Measurements from ENCODE around the gene FAM107B. TPM values are rescaled to one million over a fixed set of nuclear protein-coding genes. Genes with fewer than 3 reads are reported as not detected.

FAM107B gene
- total and polyA plus RNA-seq, 2 of the 4 experiments (the other 2 are of a cell fraction): 26.4 to 27.1 TPM

DNA sequence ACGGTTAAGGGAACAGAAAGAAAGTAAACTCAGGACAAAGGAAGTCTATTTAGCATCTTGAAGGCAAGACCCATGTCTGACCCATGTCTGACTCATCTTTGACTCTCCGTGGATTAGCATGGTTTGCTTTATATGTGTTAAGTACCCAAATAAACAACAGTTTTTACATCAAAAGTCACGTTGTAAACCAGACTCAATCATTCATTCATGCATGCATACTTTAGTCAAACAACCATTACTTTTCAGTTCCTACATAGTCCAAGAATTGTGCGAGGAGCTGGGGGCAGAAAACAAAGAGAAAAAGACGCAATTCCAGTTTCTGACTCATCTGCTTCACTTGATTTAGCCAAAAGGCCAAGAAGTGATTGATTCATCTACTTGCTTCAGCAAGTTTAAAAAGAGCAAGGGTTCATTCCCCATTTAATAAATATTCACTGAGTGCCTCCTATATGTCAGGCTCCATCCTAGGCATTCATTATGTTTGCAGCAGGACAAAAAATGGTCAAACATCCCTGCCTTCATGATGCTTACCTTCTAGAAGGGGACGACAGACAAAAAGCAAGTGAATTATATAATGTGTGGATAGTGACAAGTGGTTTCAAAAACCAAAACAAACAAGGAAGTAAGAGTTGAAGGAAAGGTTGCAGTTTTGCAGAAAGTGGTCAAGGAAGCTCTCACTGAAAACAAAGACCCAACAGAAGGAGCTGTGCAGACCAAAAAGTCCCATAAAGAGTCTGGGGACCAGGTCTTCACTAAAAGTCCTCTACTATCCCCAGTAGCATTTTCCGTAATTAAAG is 116.2 kb downstream of the FAM107B start (continued):
- TF ChIP-seq MAFK (IDR thresholded peaks at IDR 0.05; ENCODE audit: low read depth, low read length): no peak; the same call in 1 of the 2 replicates

GRCh38 chr10:14656052-14656730 is 118.5 kb downstream of the FAM107B start:
- dilution Hi-C loops (cut with HindIII; ENCODE audit: low sequenced_read_pairs, unreplicated experiment) (no loop called here), in situ Hi-C loops (cut with MboI; ENCODE audit: low sequenced_read_pairs) (no loop called here), intact Hi-C loops (cut with micrococcal nuclease) (loop anchor here (5.0 kb wide), 1 partner anchor 166 kb away; no protein-coding TSS in a partner anchor)
- BruUV-seq (replicated peaks): no TSS peak
- H4K8ac ChIP-seq (ENCODE audit: low read depth in 2 of 2, low read length in 2 of 2): no peak overlapping the region
- H2BK15ac ChIP-seq (ENCODE audit: low read depth, low read length): peak overlapping the region; percentile 17; the same call in 1 of the 3 replicates
- no peak overlapping the region for H3K23ac ChIP-seq (ENCODE audit: low read depth, low read length)
- no peak overlapping the region for H2BK5ac ChIP-seq (ENCODE audit: low read depth, low read length, poor library complexity, severe bottlenecking)
- H3K9ac ChIP-seq (ENCODE audit: low read depth, low read length): no peak overlapping the region
- WGBS, 2 experiments (ENCODE audit: extremely low coverage in 2 of 2, insufficient read length in 1 of 2): 100% methylated on average over 2 of the region's 7 CpGs; no CpG with 5 or more reads in 1 of the 2 experiments
- peaks cover 6% of the 10 kb centered on the region; the same call in 1 of the 2 replicates for H3K9me1 ChIP-seq (ENCODE audit: insufficient read depth, low read length)
- POLR2A ChIA-PET (ENCODE audit: unreplicated experiment): no interaction called here
- H3K4me2 ChIP-seq (ENCODE audit: low read depth, low read length): no peak overlapping the region
- H3K56ac ChIP-seq (ENCODE audit: extremely low read depth, insufficient read depth, low read length): no peak overlapping the region
- H3K18ac ChIP-seq (ENCODE audit: low read depth, low read length): no peak overlapping the region
- H2AK5ac ChIP-seq (ENCODE audit: low read depth, low read length): 0 out of 2 replicates have a peak overlapping the region, but pooled peaks have one; percentile 5
- no peaks in the 10 kb centered on the region for H3K9me3 ChIP-seq (ENCODE audit: control insufficient read depth, insufficient read depth, low read length)
- CTCF ChIA-PET: no interaction called here
- no peak overlapping the region for H4K91ac ChIP-seq (ENCODE audit: insufficient read depth, low read depth, low read length)
- no peak overlapping the region for H2AK9ac ChIP-seq (replicated peaks; ENCODE audit: low read depth, low read length, poor library complexity)
- peaks cover 5% of the 10 kb centered on the region for H4K20me1 ChIP-seq (ENCODE audit: insufficient read depth, low read length)
- H2AFZ ChIP-seq (replicated peaks; ENCODE audit: low read length, poor library complexity): no peak overlapping the region
- DNase-seq (no peak), ATAC-seq (ENCODE audit: low read depth) (no peak)
- no peak overlapping the region for H2BK120ac ChIP-seq (ENCODE audit: low read depth, low read length)
- no peak for TF ChIP-seq NFE2L2 (IDR thresholded peaks at IDR 0.05; ENCODE audit: low read depth, low read length)
- no peak for TF ChIP-seq MAFK (IDR thresholded peaks at IDR 0.05; ENCODE audit: low read depth, low read length)
- no peak for TF ChIP-seq MXI1 (IDR thresholded peaks at IDR 0.05; ENCODE audit: borderline replicate concordance, low read depth, low read length)
- TF ChIP-seq RCOR1 (IDR thresholded peaks at IDR 0.05; ENCODE audit: insufficient replicate concordance, low read length): no peak
- TF ChIP-seq CHD1 (IDR thresholded peaks at IDR 0.05; ENCODE audit: low read depth, low read length): no peak
- TF ChIP-seq FOS (IDR thresholded peaks at IDR 0.05; ENCODE audit: low read depth, low read length): no peak
- TF ChIP-seq MAZ (IDR thresholded peaks at IDR 0.05; ENCODE audit: borderline replicate concordance, low read depth, low read length): no peak
- H3K14ac ChIP-seq (replicated peaks; ENCODE audit: low read depth, low read length): no peak overlapping the region
- H3K4me3 ChIP-seq (ENCODE audit: insufficient read depth, low read depth, low read length): no peak overlapping the region
- H3K4me1 ChIP-seq (ENCODE audit: control insufficient read depth, insufficient read depth, low read length): peaks cover 10% of the 10 kb centered on the region
- no peaks in the 10 kb centered on the region for H3K36me3 ChIP-seq (ENCODE audit: control insufficient read depth, insufficient read depth, low read length)
- no peak overlapping the region for H3K27ac ChIP-seq (ENCODE audit: insufficient read depth, low read length)
- peaks cover 8% of the 10 kb centered on the region for H3K27me3 ChIP-seq (ENCODE audit: control insufficient read depth, insufficient read depth, low read length)
- no peak overlapping the region for H3K4ac ChIP-seq (ENCODE audit: low read depth, low read length)
- H3K79me1 ChIP-seq (ENCODE audit: low read depth in 1 of 2, low read length in 2 of 2): no peaks in the 10 kb centered on the region
- H2BK20ac ChIP-seq (ENCODE audit: low read depth, low read length): no peak overlapping the region
- no peak overlapping the region for H4K5ac ChIP-seq (ENCODE audit: low read depth, low read length)

Data from IMR-90 (cell line).